HCT116 (cell line): ENCODE measurements around the gene ATAD2B. TPM values are rescaled to one million over a fixed set of nuclear protein-coding genes. Genes with fewer than 3 reads are reported as not detected.

ENCODE experiments used
- ATAC-seq: fragments of 200-7000 bp; cut with Tn5 transposase; 2 replicates; pipeline ENCODE4 v1.9.1; 2020; ENCODE audit warnings: mild to moderate bottlenecking, moderate library complexity
- BruUV-seq: library from RNA; stranded (reverse); fragments of 400-500 nt; replicated peaks from 2 replicates; lab custom pipeline; 2021; lab: Mats Ljungman, UMichigan
- CTCF ChIA-PET: fragments of 300-600 bp; sonication (Branson Sonifier 250); formaldehyde crosslinking; loops from one replicate; lab custom pipeline; 2021; ENCODE audit warnings: antibody characterized with exemption; lab: Charles Lee
- POLR2A ChIA-PET: fragments of 300-600, 350-600 bp; sonication (Branson Sonifier 250); formaldehyde crosslinking; loops from one replicate; lab custom pipeline; 2021; ENCODE audit warnings: antibody characterized with exemption; lab: Charles Lee
- RAD21 ChIA-PET, 2 experiments: fragments of 300-600 bp; sonication (Branson Sonifier 250); formaldehyde crosslinking; loops; one replicate each; lab custom pipeline; 2023; ENCODE audit warnings: low total read pairs in 2 of 2; ENCODE audit not compliant: uncharacterized antibody in 2 of 2, unreplicated experiment in 2 of 2, low non-redundant PET in 1 of 2; lab: Charles Lee
- DNase-seq: peaks from one replicate; pipeline ENCODE4 v3.0.0-alpha.2; 2010; ENCODE audit warnings: low read depth, low spot score
- H2AFZ ChIP-seq: fragments of 200-600 bp; shearing (Covaris generic), sonication (generic); 2 replicates; pipeline ENCODE4 v1.6.1; 2017; ENCODE audit warnings: low read depth, mixed run types, mixed read lengths, antibody characterized with exemption, low read length; ENCODE audit not compliant: poor library complexity, severe bottlenecking
- H3K27ac ChIP-seq: 2 replicates; pipeline ENCODE4 v1.5.1; 2012; ENCODE audit warnings: low read depth, low read length
- H3K27me3 ChIP-seq: fragments of 200-600 bp; sonication (generic); 2 replicates; pipeline ENCODE4 v1.6.1; 2016; ENCODE audit warnings: mixed run types, low read length, mixed read lengths; ENCODE audit not compliant: insufficient read depth
- H3K36me3 ChIP-seq, 2 experiments: fragments of 200-500 bp in 1 of 2; fragments of 200-600 bp in 1 of 2; sonication (Bioruptor generic) in 1 of 2; sonication (generic) in 1 of 2; 2 replicates each; pipeline versions ENCODE4 v1.5.1 to v1.6.1; 2014 to 2016; ENCODE audit warnings: low read length in 2 of 2, inconsistent platforms in 1 of 2, mixed read lengths in 1 of 2, mixed run types in 1 of 2; ENCODE audit not compliant: insufficient read depth in 2 of 2, control insufficient read depth in 1 of 2
- H3K4me1 ChIP-seq, 2 experiments: fragments of 200-600 bp in 1 of 2; sonication (generic) in 1 of 2; 2 replicates each; pipeline versions ENCODE4 v1.5.1 to v1.6.1; 2012 to 2017; ENCODE audit warnings: low read length in 2 of 2, inconsistent platforms in 1 of 2, mild to moderate bottlenecking in 1 of 2, mixed read lengths in 1 of 2, mixed run types in 1 of 2, moderate library complexity in 1 of 2; ENCODE audit not compliant: insufficient read depth in 2 of 2, control insufficient read depth in 1 of 2
- H3K4me2 ChIP-seq: fragments of 200-600 bp; sonication (generic); 2 replicates; pipeline ENCODE4 v1.6.1; 2017; ENCODE audit warnings: mixed run types, low read length, mixed read lengths
- H3K4me3 ChIP-seq, 2 experiments: fragments of 200-600 bp in 1 of 2; sonication (generic) in 1 of 2; replicated peaks in 1 of 2; 2 replicates each; pipeline ENCODE4 v1.5.1; 2011 to 2016; ENCODE audit warnings: low read length in 2 of 2, control low read depth in 1 of 2, low read depth in 1 of 2, mild to moderate bottlenecking in 1 of 2, mixed read lengths in 1 of 2, mixed run types in 1 of 2
- H3K79me2 ChIP-seq: fragments of 200-600 bp; sonication (generic); 2 replicates; pipeline ENCODE4 v1.6.1; 2017; ENCODE audit warnings: mild to moderate bottlenecking, mixed run types, low read length, moderate library complexity, mixed read lengths; ENCODE audit not compliant: insufficient read depth
- H3K9ac ChIP-seq: fragments of 200-600 bp; sonication (generic); 2 replicates; pipeline ENCODE4 v1.6.1; 2016; ENCODE audit warnings: low read length, mixed read lengths
- H3K9me2 ChIP-seq: fragments of 200-600 bp; sonication (generic), shearing (Covaris generic); 2 replicates; pipeline ENCODE4 v1.6.1; 2017; ENCODE audit warnings: mixed run types, mild to moderate bottlenecking, moderate library complexity; ENCODE audit not compliant: insufficient read depth
- H3K9me3 ChIP-seq, 2 experiments: fragments of 200-500 bp in 1 of 2; fragments of 200-600 bp in 1 of 2; sonication (Bioruptor generic) in 1 of 2; sonication (generic) in 1 of 2; 2 replicates each; pipeline ENCODE4 v1.6.1; 2014 to 2017; ENCODE audit warnings: low read length in 2 of 2, mixed read lengths in 2 of 2, inconsistent platforms in 1 of 2, low read depth in 1 of 2, mild to moderate bottlenecking in 1 of 2, mixed run types in 1 of 2, moderate library complexity in 1 of 2; ENCODE audit not compliant: control insufficient read depth in 1 of 2, insufficient read depth in 1 of 2
- H4K20me1 ChIP-seq: fragments of 200-600 bp; sonication (generic), shearing (Covaris generic); 2 replicates; pipeline ENCODE4 v1.6.1; 2017; ENCODE audit warnings: mixed run types, mild to moderate bottlenecking, moderate library complexity; ENCODE audit not compliant: insufficient read depth
- CBX3 ChIP-seq: IDR thresholded peaks from 2 replicates; pipeline ENCODE4 v1.6.1; 2012; ENCODE audit warnings: low read depth
- CEBPB ChIP-seq: IDR thresholded peaks from 2 replicates; pipeline ENCODE4 v1.6.1; 2012; ENCODE audit warnings: low read depth
- EGR1 ChIP-seq: IDR thresholded peaks from 2 replicates; pipeline ENCODE4 v1.6.1; 2012; ENCODE audit warnings: low read depth
- ELF1 ChIP-seq: IDR thresholded peaks from 2 replicates; pipeline ENCODE4 v1.6.1; 2012; ENCODE audit warnings: low read depth, borderline replicate concordance
- EZH2 ChIP-seq: fragments of 200-600 bp; sonication (generic); IDR thresholded peaks from 2 replicates; pipeline ENCODE4 v1.6.1; 2017; ENCODE audit warnings: antibody characterized with exemption, mixed run types
- EZH2phosphoT487 ChIP-seq: fragments of 200-600 bp; IDR thresholded peaks from 2 replicates; pipeline ENCODE4 v1.6.1; 2018; ENCODE audit warnings: antibody characterized with exemption, borderline replicate concordance
- FOSL1 ChIP-seq: IDR thresholded peaks from 2 replicates; pipeline ENCODE4 v1.6.1; 2012; ENCODE audit warnings: low read depth
- JUND ChIP-seq: IDR thresholded peaks from 2 replicates; pipeline ENCODE4 v1.6.1; 2012
- RAD21 ChIP-seq: IDR thresholded peaks from 2 replicates; pipeline ENCODE4 v1.6.1; 2012; ENCODE audit warnings: low read depth, mild to moderate bottlenecking
- SIN3A ChIP-seq: IDR thresholded peaks from 2 replicates; pipeline ENCODE4 v1.6.1; 2012; ENCODE audit warnings: low read depth
- SP1 ChIP-seq: IDR thresholded peaks from 2 replicates; pipeline ENCODE4 v1.6.1; 2012; ENCODE audit warnings: low read depth
- SRF ChIP-seq: IDR thresholded peaks from 2 replicates; pipeline ENCODE4 v1.6.1; 2012; ENCODE audit warnings: low read depth
- YY1 ChIP-seq: IDR thresholded peaks from 2 replicates; pipeline ENCODE4 v1.6.1; 2011; ENCODE audit warnings: low read length, low read depth, moderate library complexity, mild to moderate bottlenecking; ENCODE audit not compliant: insufficient replicate concordance; ENCODE audit errors: extremely low read depth
- ZFX ChIP-seq: fragments of 450-650 bp; IDR thresholded peaks from 2 replicates; pipeline ENCODE4 v1.6.1; 2017
- ZNF274 ChIP-seq: fragments of 200-500 bp; sonication (Bioruptor generic); IDR thresholded peaks from 2 replicates; pipeline ENCODE4 v1.6.1; 2014; ENCODE audit warnings: mild to moderate bottlenecking, low read depth, low read length, inconsistent platforms
- intact Hi-C: fragments of 100-400 bp; cut with micrococcal nuclease; formaldehyde crosslinking; loops from 2 replicates; pipeline ENCODE4 v1.10.0; 2022
- total RNA-seq: library from RNA; stranded (reverse); gene quantifications from one replicate; pipeline ENCODE4 v1.2.1, GENCODE V29; 2021; ENCODE audit not compliant: unreplicated experiment
- TF ChIP-seq, protein P1 (sequence below): IDR thresholded peaks from 2 replicates; pipeline ENCODE4 v1.6.1; 2012
- TF ChIP-seq, protein P2 (sequence below): IDR thresholded peaks from 2 replicates; pipeline ENCODE4 v1.6.1; 2012; ENCODE audit warnings: low read depth
- TF ChIP-seq, protein P3 (sequence below): IDR thresholded peaks from 2 replicates; pipeline ENCODE4 v1.6.1; 2012
- TF ChIP-seq, protein P4 (sequence below), 3 experiments: fragments of 200-600 bp in 1 of 3; sonication (generic) in 1 of 3; IDR thresholded peaks in 2 of 3; conservative IDR thresholded peaks in 1 of 3; 2 replicates each; pipeline ENCODE4 v1.5.1; 2012 to 2017; ENCODE audit warnings: low read depth in 2 of 3, low read length in 2 of 3, antibody characterized with exemption in 1 of 3, borderline replicate concordance in 1 of 3, control low read depth in 1 of 3, mild to moderate bottlenecking in 1 of 3, mixed read lengths in 1 of 3, mixed run types in 1 of 3, moderate library complexity in 1 of 3; ENCODE audit not compliant: insufficient read depth in 1 of 3

The ATAD2B gene
- total RNA-seq, 1 experiment from 2014 or later = 9.6 TPM

DNA sequence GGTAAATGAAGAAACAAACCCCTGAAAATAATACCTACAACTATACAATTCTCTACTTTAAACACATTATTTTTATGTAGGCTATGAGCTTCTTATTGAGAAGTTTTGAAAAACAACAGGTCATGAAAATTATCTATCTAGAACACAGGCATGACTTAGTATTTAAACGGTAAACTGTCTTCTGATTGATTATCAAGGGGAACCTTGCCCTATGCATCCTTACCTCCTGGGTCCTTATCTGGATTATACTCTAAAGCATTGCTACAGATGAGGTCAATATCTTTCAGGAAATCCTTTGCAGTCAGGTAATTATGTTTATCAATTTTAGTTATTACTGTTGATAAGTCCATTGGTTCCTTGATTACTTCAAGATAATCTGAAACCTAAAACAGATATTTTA lies 144.3 kb downstream of the ATAD2B start:
- CTCF ChIA-PET = no interaction called here

More for the DNA sequence above, 144.3 kb downstream of the ATAD2B start:
- Histone ChIP-seq H3K4me3 (no peak overlapping the region), H3K4me1 (no peaks in the 10 kb centered on the region), H3K9me3 (no peaks in the 10 kb centered on the region), H3K9ac (no peak overlapping the region), H3K27ac (no peak overlapping the region), H3K79me2 (no peaks in the 10 kb centered on the region), H3K36me3 (no peaks in the 10 kb centered on the region), H3K4me2 (no peak overlapping the region), H3K27me3 (no peaks in the 10 kb centered on the region), H4K20me1 (no peaks in the 10 kb centered on the region), H3K9me2 (no peaks in the 10 kb centered on the region), H2AFZ (no peak overlapping the region)
- ATAC-seq (no peak), DNase-seq (no peak)
- BruUV-seq = no TSS peak
- ChIA-PET RAD21 (no interaction called here), POLR2A (interaction anchor here (0.6 kb wide), 1 partner anchor 184 kb away, joined by 4 read pairs; no protein-coding TSS in a partner anchor)
- intact Hi-C loops = no loop called here
- TF ChIP-seq EZH2 (no peak), EZH2phosphoT487 (no peak), CBX3 (no peak), YY1 (no peak), SIN3A (no peak), ZFX (no peak), SRF (no peak), RAD21 (no peak), ELF1 (no peak), CEBPB (no peak), FOSL1 (no peak), ZNF274 (no peak), EGR1 (no peak), JUND (no peak), SP1 (no peak)
- TF ChIP-seq, protein P1, sequence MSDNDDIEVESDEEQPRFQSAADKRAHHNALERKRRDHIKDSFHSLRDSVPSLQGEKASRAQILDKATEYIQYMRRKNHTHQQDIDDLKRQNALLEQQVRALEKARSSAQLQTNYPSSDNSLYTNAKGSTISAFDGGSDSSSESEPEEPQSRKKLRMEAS = no peak
- TF ChIP-seq, protein P2, sequence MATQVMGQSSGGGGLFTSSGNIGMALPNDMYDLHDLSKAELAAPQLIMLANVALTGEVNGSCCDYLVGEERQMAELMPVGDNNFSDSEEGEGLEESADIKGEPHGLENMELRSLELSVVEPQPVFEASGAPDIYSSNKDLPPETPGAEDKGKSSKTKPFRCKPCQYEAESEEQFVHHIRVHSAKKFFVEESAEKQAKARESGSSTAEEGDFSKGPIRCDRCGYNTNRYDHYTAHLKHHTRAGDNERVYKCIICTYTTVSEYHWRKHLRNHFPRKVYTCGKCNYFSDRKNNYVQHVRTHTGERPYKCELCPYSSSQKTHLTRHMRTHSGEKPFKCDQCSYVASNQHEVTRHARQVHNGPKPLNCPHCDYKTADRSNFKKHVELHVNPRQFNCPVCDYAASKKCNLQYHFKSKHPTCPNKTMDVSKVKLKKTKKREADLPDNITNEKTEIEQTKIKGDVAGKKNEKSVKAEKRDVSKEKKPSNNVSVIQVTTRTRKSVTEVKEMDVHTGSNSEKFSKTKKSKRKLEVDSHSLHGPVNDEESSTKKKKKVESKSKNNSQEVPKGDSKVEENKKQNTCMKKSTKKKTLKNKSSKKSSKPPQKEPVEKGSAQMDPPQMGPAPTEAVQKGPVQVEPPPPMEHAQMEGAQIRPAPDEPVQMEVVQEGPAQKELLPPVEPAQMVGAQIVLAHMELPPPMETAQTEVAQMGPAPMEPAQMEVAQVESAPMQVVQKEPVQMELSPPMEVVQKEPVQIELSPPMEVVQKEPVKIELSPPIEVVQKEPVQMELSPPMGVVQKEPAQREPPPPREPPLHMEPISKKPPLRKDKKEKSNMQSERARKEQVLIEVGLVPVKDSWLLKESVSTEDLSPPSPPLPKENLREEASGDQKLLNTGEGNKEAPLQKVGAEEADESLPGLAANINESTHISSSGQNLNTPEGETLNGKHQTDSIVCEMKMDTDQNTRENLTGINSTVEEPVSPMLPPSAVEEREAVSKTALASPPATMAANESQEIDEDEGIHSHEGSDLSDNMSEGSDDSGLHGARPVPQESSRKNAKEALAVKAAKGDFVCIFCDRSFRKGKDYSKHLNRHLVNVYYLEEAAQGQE = no peak
- TF ChIP-seq, protein P3, sequence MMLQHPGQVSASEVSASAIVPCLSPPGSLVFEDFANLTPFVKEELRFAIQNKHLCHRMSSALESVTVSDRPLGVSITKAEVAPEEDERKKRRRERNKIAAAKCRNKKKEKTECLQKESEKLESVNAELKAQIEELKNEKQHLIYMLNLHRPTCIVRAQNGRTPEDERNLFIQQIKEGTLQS = no peak
- TF ChIP-seq, protein P4, sequence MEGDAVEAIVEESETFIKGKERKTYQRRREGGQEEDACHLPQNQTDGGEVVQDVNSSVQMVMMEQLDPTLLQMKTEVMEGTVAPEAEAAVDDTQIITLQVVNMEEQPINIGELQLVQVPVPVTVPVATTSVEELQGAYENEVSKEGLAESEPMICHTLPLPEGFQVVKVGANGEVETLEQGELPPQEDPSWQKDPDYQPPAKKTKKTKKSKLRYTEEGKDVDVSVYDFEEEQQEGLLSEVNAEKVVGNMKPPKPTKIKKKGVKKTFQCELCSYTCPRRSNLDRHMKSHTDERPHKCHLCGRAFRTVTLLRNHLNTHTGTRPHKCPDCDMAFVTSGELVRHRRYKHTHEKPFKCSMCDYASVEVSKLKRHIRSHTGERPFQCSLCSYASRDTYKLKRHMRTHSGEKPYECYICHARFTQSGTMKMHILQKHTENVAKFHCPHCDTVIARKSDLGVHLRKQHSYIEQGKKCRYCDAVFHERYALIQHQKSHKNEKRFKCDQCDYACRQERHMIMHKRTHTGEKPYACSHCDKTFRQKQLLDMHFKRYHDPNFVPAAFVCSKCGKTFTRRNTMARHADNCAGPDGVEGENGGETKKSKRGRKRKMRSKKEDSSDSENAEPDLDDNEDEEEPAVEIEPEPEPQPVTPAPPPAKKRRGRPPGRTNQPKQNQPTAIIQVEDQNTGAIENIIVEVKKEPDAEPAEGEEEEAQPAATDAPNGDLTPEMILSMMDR (IDR thresholded peaks at IDR 0.05 in 2 of 3, conservative IDR thresholded peaks at IDR 0.05 in 1 of 3; ENCODE audit: borderline replicate concordance in 1 of 3, insufficient read depth in 1 of 3, low read depth in 2 of 3, low read length in 2 of 3) = no peak
